RPMI7951 (cell line): ENCODE results near the gene EIF4B. TPM values are rescaled to one million over a fixed set of nuclear protein-coding genes. Genes with fewer than 3 reads are reported as not detected.
A peak's percentile ranks its signal among the peaks of the same experiment; 100 is the strongest.
"Not testable (repeated sequence)": the region's sequence is repeated elsewhere in the genome, so short reads cannot be mapped to it uniquely, and the experiment has no call there.

Experiments
- DNase-seq: peaks from one replicate; pipeline ENCODE4 v3.0.0-alpha.2; 2012; ENCODE audit warnings: low read depth
- total RNA-seq: library from RNA; depleted of rRNA; stranded (reverse); fragments of >200 nt; shearing (Covaris generic); gene quantifications from 2 replicates; pipeline ENCODE4 v1.2.3, GENCODE V29; 2014; rRNA removed

Gene EIF4B
- 321 and 337 TPM in 2 replicates for total RNA-seq

GRCh38 chr12:53005986-53006809 is at the start of gene EIF4B:
Gene EIF4B, plus strand, starts transcription at chr12:53006456. Its CDS starts 28 bp downstream, at chr12:53006484.
- DNase-seq = peak; percentile 98

- no peak for DNase-seq
Observed at GRCh38 chr12:52956987-52957386, 49.3 kb upstream of the EIF4B start.

- no peak for DNase-seq
Observed at GRCh38 chr12:52964556-52965336, 41.5 kb upstream of the EIF4B start.

GRCh38 chr12:52965337-52965731 is 40.9 kb upstream of the EIF4B start:
- no peak for DNase-seq

- DNase-seq = no peak
Observed at GRCh38 chr12:52969166-52969795, 37.0 kb upstream of the EIF4B start.

GRCh38 chr12:52969828-52970569 is 36.3 kb upstream of the EIF4B start:
- DNase-seq = no peak

- DNase-seq = peak; percentile 76
Observed at GRCh38 chr12:52971679-52972329, 34.5 kb upstream of the EIF4B start.

GRCh38 chr12:52975204-52975603 is 31.1 kb upstream of the EIF4B start:
- no peak for DNase-seq

GRCh38 chr12:52975820-52976573 is 30.3 kb upstream of the EIF4B start:
- DNase-seq = peak; percentile 48

- DNase-seq = peak; percentile 54
Observed at GRCh38 chr12:52976574-52977071, 29.6 kb upstream of the EIF4B start.

- no peak for DNase-seq
Observed at GRCh38 chr12:52977170-52977569, 29.1 kb upstream of the EIF4B start.

- no peak for DNase-seq
Observed at GRCh38 chr12:52980096-52980649, 26.1 kb upstream of the EIF4B start.

GRCh38 chr12:52980650-52981423 is 25.4 kb upstream of the EIF4B start:
- DNase-seq = peak; percentile 85

- no peak for DNase-seq
Observed at GRCh38 chr12:52984136-52984535, 22.1 kb upstream of the EIF4B start.

GRCh38 chr12:52988898-52989297 is 17.4 kb upstream of the EIF4B start:
- DNase-seq = no peak

- peak; percentile 38 for DNase-seq
Observed at GRCh38 chr12:52990206-52990605, 16.1 kb upstream of the EIF4B start.

- not testable (repeated sequence) for DNase-seq
Observed at GRCh38 chr12:52992240-52992639, 14.0 kb upstream of the EIF4B start.

- DNase-seq = peak; percentile 39
Observed at GRCh38 chr12:52992699-52993557, 13.3 kb upstream of the EIF4B start.
